GM23338 (cell line): Measurements from ENCODE around the gene ARG2. TPM values are rescaled to one million over a fixed set of nuclear protein-coding genes. Genes with fewer than 3 reads are reported as not detected.

ENCODE experiments used
- ATAC-seq: fragments of 200-7000 bp; cut with Tn5 transposase; 3 replicates; pipeline ENCODE4 v1.9.1; 2020
- DNase-seq: peaks from one replicate; pipeline ENCODE4 v3.0.0-alpha.2; 2015; ENCODE audit warnings: low spot score
- H2AFZ ChIP-seq: fragments of 200-600 bp; sonication (generic); 2 replicates; pipeline ENCODE4 v1.8.0; 2016; ENCODE audit warnings: antibody characterized with exemption, mild to moderate bottlenecking, moderate library complexity
- H3F3A ChIP-seq: fragments of 200-600 bp; sonication (generic); replicated peaks from 2 replicates; pipeline ENCODE4 v1.8.0; 2017; ENCODE audit warnings: antibody characterized with exemption, mixed run types, low read depth
- H3K27ac ChIP-seq: fragments of 200-600 bp; sonication (generic); 2 replicates; pipeline ENCODE4 v1.6.1; 2016; ENCODE audit warnings: low read depth
- H3K27me3 ChIP-seq: fragments of 200-600 bp; sonication (generic); 2 replicates; pipeline ENCODE4 v1.8.0; 2016; ENCODE audit warnings: mild to moderate bottlenecking, mixed run types, moderate library complexity; ENCODE audit not compliant: insufficient read depth
- H3K36me3 ChIP-seq: fragments of 200-600 bp; sonication (generic); 2 replicates; pipeline ENCODE4 v1.8.0; 2016; ENCODE audit warnings: mild to moderate bottlenecking; ENCODE audit not compliant: insufficient read depth
- H3K4me1 ChIP-seq: fragments of 200-600 bp; sonication (generic); 2 replicates; pipeline ENCODE4 v1.8.0; 2016; ENCODE audit warnings: mild to moderate bottlenecking, moderate library complexity; ENCODE audit not compliant: insufficient read depth
- H3K4me2 ChIP-seq: fragments of 200-600 bp; sonication (generic); 2 replicates; pipeline ENCODE4 v1.7.1; 2017; ENCODE audit warnings: mixed run types
- H3K4me3 ChIP-seq: fragments of 200-600 bp; sonication (generic); 2 replicates; pipeline ENCODE4 v1.6.1; 2016; ENCODE audit warnings: mixed run types
- H3K79me2 ChIP-seq: fragments of 200-600 bp; sonication (generic); replicated peaks from 2 replicates; pipeline ENCODE4 v1.8.0; 2017; ENCODE audit warnings: mild to moderate bottlenecking; ENCODE audit not compliant: insufficient read depth
- H3K9me2 ChIP-seq: fragments of 200-600 bp; sonication (generic); 2 replicates; pipeline ENCODE4 v1.8.0; 2017; ENCODE audit not compliant: insufficient read depth
- H4K20me1 ChIP-seq: fragments of 200-600 bp; sonication (generic); replicated peaks from 2 replicates; pipeline ENCODE4 v1.8.0; 2017; ENCODE audit warnings: mild to moderate bottlenecking; ENCODE audit not compliant: insufficient read depth
- H3K27ac Mint-ChIP-seq: 2 replicates; pipeline ENCODE4 v1.8.0; 2020; ENCODE audit warnings: inconsistent platforms, mild to moderate bottlenecking, moderate library complexity, mixed read lengths
- H3K27me3 Mint-ChIP-seq: 3 replicates; pipeline ENCODE4 v1.8.0; 2022; ENCODE audit warnings: low read depth, mild to moderate bottlenecking, moderate library complexity, mixed read lengths, inconsistent platforms; ENCODE audit not compliant: insufficient read depth, poor library complexity
- H3K36me3 Mint-ChIP-seq: 3 replicates; pipeline ENCODE4 v1.8.0; 2021; ENCODE audit warnings: low read depth, mild to moderate bottlenecking, inconsistent platforms, moderate library complexity, mixed read lengths
- H3K4me1 Mint-ChIP-seq: 3 replicates; pipeline ENCODE4 v1.8.0; 2020; ENCODE audit warnings: mild to moderate bottlenecking, inconsistent platforms, mixed read lengths
- H3K4me3 Mint-ChIP-seq: 3 replicates; pipeline ENCODE4 v1.8.0; 2021; ENCODE audit warnings: moderate library complexity, mild to moderate bottlenecking, inconsistent platforms, mixed read lengths
- H3K9me3 Mint-ChIP-seq: 3 replicates; pipeline ENCODE4 v1.8.0; 2020; ENCODE audit warnings: moderate library complexity, mild to moderate bottlenecking, inconsistent platforms, mixed read lengths
- CREB1 ChIP-seq: fragments of 250-450 bp; sonication (Bioruptor Pico); IDR thresholded peaks from 2 replicates; pipeline ENCODE4 v1.5.0; 2020; ENCODE audit warnings: low read depth, mild to moderate bottlenecking, moderate library complexity
- EZH2phosphoT487 ChIP-seq: fragments of 200-600 bp; sonication (generic); IDR thresholded peaks from one replicate; pipeline ENCODE4 v1.8.1; 2018; ENCODE audit warnings: antibody characterized with exemption; ENCODE audit not compliant: unreplicated experiment
- NANOG ChIP-seq: IDR thresholded peaks from 2 replicates; pipeline ENCODE4 v1.6.1; 2016; ENCODE audit warnings: antibody characterized with exemption, borderline replicate concordance
- REST ChIP-seq: IDR thresholded peaks from one replicate; pipeline ENCODE4 v1.6.1; 2018; ENCODE audit warnings: antibody characterized with exemption; ENCODE audit not compliant: unreplicated experiment
- ZNF114 ChIP-seq: fragments of 250-450 bp; sonication (Bioruptor Pico); IDR thresholded peaks from 2 replicates; pipeline ENCODE4 v1.5.0; 2020; ENCODE audit warnings: mild to moderate bottlenecking, moderate library complexity
- polyA plus RNA-seq: library from polyadenylated mRNA; unstranded; fragments of >200 nt; fragmentation: Nextera tagmentation; extraction: Ambion mirVana; gene quantifications from 2 replicates; pipeline ENCODE4 v1.2.1, GENCODE V29; 2016
- total RNA-seq: library from RNA; depleted of rRNA; stranded (reverse); fragments of >200 nt; shearing (Covaris generic); gene quantifications from 2 replicates; pipeline ENCODE4 v1.2.3, GENCODE V29; 2014
- TF ChIP-seq, protein P1 (sequence below), 2 experiments: fragments of 200-600 bp in 1 of 2; sonication (generic) in 1 of 2; conservative IDR thresholded peaks; 2 replicates each; pipeline versions ENCODE4 v1.5.1 to v1.6.1; 2016 to 2017; ENCODE audit warnings: antibody characterized with exemption in 2 of 2, low read depth in 2 of 2, mild to moderate bottlenecking in 2 of 2, moderate library complexity in 1 of 2

ARG2 gene
- total and polyA plus RNA-seq, 2 experiments from 2014 or later = 42.7 to 69.4 TPM

GRCh38 chr14:67575684-67576083, 44.0 kb upstream of the ARG2 start:
- Histone ChIP-seq H3K4me3 (no peak overlapping the region), H3K36me3 (no peaks in the 10 kb centered on the region), H4K20me1 (no peaks in the 10 kb centered on the region; the same call in 1 of the 2 replicates), H3K4me2 (no peak overlapping the region), H3K9me2 (no peaks in the 10 kb centered on the region), H3K79me2 (no peaks in the 10 kb centered on the region), H3K27me3 (no peaks in the 10 kb centered on the region), H3F3A (no peaks in the 10 kb centered on the region), H2AFZ (no peak overlapping the region), H3K27ac (no peak overlapping the region), H3K4me1 (no peaks in the 10 kb centered on the region)
- no peak for TF ChIP-seq CREB1
- no peak for TF ChIP-seq NANOG
- no peak for TF ChIP-seq EZH2phosphoT487
- TF ChIP-seq ZNF114 (CRISPR knock-in tag) = no peak
- ATAC-seq (no peak), DNase-seq (no peak)
- peaks cover 4% of the 10 kb centered on the region for H3K27me3 Mint-ChIP-seq
- no peak overlapping the region for H3K27ac Mint-ChIP-seq
- H3K4me3 Mint-ChIP-seq = no peak overlapping the region
- peaks cover 28% of the 10 kb centered on the region for H3K36me3 Mint-ChIP-seq
- peaks cover 5% of the 10 kb centered on the region; the same call in 2 of the 3 replicates for H3K4me1 Mint-ChIP-seq
- H3K9me3 Mint-ChIP-seq = no peaks in the 10 kb centered on the region

DNA sequence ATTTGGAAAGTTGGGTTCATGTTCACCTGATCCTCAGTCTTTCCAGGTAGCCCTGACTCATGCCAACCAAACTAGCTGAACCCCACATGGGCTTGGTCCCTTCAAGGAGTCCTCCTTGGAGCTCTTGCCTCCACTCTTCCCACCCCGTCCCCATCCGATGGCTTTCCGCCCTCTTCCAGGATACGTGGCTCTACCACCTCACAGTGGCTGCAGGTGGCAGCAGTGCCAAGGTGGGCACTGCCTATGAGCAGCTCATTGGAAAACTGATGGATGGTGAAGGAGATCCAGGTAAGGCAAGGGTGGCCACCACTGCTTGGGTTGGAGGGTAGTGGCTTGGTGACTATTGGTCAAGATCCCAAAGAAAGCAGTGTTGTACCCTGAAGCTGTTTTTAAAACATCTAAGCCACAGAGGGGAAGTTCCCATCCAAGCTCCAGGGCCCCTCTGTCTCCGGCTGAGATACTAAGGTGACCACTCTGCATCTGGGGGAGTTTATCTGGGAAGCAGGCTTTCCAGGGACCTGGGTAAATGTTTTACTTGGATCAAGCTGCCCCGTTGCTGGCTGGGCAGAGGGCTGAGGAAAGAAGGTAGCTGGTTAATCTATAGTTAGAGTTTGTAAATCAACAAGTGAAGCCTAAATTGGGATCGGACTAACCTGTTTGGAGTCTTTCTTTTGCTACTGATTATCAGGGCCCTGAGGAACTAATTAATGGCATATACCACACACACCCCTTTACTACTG, 43.3 kb upstream of the ARG2 start:
- no peak overlapping the region for H3K4me3 Mint-ChIP-seq
- H3K4me1 Mint-ChIP-seq = peaks cover 1% of the 10 kb centered on the region; the same call in 2 of the 3 replicates
- no peak overlapping the region for H3K27ac Mint-ChIP-seq
- H3K36me3 ChIP-seq = no peaks in the 10 kb centered on the region
- no peaks in the 10 kb centered on the region for H3F3A ChIP-seq
- H4K20me1 ChIP-seq = no peaks in the 10 kb centered on the region; the same call in 1 of the 2 replicates
- peaks cover 28% of the 10 kb centered on the region for H3K36me3 Mint-ChIP-seq
- H3K9me3 Mint-ChIP-seq = no peaks in the 10 kb centered on the region
- peaks cover 4% of the 10 kb centered on the region for H3K27me3 Mint-ChIP-seq
- no peak for DNase-seq
- H3K4me2 ChIP-seq = no peak overlapping the region
- H3K9me2 ChIP-seq = no peaks in the 10 kb centered on the region
- no peaks in the 10 kb centered on the region for H3K79me2 ChIP-seq
- no peak overlapping the region for H2AFZ ChIP-seq
- no peak for TF ChIP-seq NANOG
- TF ChIP-seq, protein P1, sequence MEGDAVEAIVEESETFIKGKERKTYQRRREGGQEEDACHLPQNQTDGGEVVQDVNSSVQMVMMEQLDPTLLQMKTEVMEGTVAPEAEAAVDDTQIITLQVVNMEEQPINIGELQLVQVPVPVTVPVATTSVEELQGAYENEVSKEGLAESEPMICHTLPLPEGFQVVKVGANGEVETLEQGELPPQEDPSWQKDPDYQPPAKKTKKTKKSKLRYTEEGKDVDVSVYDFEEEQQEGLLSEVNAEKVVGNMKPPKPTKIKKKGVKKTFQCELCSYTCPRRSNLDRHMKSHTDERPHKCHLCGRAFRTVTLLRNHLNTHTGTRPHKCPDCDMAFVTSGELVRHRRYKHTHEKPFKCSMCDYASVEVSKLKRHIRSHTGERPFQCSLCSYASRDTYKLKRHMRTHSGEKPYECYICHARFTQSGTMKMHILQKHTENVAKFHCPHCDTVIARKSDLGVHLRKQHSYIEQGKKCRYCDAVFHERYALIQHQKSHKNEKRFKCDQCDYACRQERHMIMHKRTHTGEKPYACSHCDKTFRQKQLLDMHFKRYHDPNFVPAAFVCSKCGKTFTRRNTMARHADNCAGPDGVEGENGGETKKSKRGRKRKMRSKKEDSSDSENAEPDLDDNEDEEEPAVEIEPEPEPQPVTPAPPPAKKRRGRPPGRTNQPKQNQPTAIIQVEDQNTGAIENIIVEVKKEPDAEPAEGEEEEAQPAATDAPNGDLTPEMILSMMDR (conservative IDR thresholded peaks at IDR 0.05; ENCODE audit: low read depth in 2 of 2) = 0 out of 4 replicates have a peak, but pooled peaks of 1 of the 2 experiments have one; percentile 7
- no peak for TF ChIP-seq REST
- no peak overlapping the region for H3K27ac ChIP-seq
- no peak for ATAC-seq
- H3K27me3 ChIP-seq = no peaks in the 10 kb centered on the region
- no peaks in the 10 kb centered on the region for H3K4me1 ChIP-seq
- H3K4me3 ChIP-seq = no peak overlapping the region
